ENCODE data around the gene PTN.

PTN gene, protein sequence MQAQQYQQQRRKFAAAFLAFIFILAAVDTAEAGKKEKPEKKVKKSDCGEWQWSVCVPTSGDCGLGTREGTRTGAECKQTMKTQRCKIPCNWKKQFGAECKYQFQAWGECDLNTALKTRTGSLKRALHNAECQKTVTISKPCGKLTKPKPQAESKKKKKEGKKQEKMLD

DNA sequence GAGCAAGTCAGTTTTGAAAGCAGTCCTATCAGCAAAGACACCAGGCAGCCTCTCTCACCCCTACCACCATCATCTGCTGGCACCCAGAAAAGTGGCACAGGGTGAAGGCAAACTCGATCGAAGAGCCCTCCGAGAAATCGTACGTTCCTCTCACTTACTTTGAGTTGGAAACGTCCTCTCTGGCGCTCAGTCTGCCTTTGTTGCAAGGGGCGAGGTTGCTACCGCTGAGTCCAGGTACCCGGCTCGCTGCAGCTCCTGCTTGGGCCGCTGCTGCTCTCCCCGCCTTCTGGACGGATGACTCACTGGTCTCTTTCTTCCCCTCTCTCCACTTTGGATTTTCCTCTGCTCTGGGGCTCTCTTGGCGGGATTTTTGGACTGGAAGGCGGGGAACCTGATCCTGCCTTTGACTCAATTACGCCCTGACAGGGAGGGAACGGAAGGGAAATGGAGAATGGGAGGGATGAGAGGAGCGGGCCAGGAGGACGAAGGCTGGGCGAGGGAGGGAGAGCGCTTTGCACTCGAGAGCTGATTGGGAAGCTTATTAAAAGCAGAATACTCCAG is at the start of gene PTN:
Gene PTN, minus strand, starts transcription at position 453 of the 561 bp plus-strand sequence. CDS start 88,760 bp downstream, outside the sequence.
- DNase-seq (ENCODE audit: low read depth in 4 of 4, low spot score in 1 of 4): no peak

DNA sequence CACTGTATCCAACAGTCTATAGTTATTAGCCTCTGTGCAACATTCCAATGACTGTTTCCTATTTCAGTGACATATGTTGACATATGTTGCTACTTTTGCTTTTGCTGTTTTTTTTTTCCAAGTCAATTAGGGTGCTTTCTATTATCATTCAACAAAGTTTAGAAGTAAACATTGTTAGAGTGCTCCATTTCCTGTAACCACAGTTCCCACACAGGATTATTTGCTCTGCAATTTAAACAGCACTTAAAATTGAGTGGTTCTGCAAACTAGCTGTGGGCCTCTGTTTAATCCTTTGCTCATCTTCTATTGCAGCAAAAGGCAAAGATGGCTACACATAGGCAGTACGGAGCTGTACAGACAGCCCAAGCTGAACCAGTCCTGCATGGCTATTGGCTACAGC is 46.5 kb upstream of the PTN start:
- no peak for DNase-seq (ENCODE audit: low read depth in 4 of 4, low spot score in 1 of 4)

DNA sequence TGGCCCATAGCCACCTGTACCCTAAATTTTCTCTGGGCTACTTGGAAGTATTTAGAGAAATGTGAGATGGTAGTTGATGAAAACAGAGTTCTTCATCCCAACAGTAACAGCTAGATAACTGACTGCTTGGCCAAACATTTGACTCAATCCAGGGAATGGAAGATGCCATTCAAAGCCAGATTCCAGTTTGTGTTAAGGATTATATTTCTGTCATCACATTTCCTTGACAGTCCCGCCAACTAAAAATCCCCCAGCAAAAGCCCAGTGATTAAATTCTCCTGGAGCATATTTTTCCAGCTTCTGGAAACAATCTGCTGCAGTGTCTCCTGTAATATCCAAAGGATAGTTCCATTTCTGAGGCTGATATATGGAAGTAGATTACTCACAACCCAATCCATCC is 45.4 kb upstream of the PTN start:
- DNase-seq (ENCODE audit: low read depth in 4 of 4, low spot score in 1 of 4): no peak

DNA sequence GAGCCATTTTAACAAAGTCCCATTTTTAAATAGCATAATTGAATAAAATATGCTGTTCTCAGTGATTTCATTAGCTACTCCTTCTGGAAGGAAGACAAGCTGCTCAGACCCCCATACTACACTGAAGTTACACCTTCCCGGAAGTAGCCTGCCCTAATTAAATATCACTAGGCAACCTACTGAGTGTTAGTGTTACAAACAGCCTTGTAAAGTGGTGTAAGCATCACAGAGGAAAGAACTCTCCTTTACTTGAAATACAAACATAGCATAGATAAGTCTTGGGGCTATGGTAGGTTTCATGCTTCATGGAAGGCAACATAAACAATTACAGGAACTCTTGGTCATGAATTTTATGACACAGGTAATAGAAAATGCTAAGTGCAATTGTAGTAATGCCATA is 43.4 kb upstream of the PTN start:
- no peak for DNase-seq (ENCODE audit: low read depth in 4 of 4, low spot score in 1 of 4)

DNA sequence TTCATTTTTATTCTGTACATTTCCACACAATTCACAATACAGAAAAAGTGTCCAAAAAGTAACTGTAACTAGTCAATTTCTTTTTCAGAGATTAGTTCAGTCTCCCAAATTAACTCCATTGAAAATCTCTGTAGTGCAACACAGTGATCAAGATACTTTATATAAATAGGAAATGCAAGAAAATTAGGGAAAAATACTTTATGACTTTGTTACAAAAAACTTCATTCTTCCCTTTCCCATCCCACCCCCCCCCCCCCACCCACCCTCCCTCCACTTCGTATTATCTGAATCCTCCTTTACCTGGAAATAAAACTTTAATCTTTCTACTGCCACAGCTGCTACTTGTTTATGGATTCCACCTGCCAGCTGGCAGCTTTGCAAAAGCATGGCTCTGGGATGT is 37.5 kb upstream of the PTN start:
- no peak for DNase-seq (ENCODE audit: low read depth in 4 of 4, low spot score in 1 of 4)

DNA sequence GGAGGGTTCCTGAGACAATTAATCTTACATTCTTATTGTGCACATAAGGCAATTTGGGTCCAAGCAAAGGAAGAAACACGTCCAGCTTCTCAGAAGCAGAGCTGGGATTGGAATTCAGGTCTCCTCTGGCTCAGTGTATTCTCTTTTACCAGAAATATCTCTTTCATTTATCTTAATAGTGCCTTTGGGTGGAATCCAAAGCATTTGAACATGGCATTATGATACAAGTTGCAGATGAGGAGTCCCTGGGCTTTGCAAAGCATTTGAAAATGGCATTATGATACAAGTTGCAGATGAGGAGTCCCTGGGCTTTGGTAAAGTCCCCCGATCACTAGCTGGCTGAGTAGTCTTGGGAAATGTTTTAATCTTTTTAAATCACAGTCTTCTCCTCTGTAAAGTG is 30.0 kb upstream of the PTN start:
- DNase-seq (ENCODE audit: low read depth in 4 of 4, low spot score in 1 of 4): no peak

DNA sequence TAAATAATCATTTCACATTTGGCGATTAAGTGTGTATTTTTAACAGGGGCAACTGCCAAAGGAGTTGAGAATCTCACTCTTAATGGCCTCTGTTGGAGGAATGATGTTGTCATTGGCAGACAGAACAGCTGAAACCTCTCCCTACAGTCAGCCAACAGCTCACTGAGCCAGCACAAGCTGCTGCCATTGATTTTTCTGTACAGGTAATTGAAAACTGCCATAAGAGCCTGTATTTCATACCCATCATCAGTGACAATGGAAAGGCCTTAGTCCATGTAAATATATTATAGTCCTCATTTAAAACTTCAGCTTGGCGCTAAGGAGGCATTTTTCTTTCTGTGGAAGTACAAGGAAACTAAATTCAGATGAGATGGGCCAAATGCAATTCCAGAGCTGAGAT is 28.1 kb upstream of the PTN start:
- no peak for DNase-seq (ENCODE audit: low read depth in 4 of 4, low spot score in 1 of 4)

DNA sequence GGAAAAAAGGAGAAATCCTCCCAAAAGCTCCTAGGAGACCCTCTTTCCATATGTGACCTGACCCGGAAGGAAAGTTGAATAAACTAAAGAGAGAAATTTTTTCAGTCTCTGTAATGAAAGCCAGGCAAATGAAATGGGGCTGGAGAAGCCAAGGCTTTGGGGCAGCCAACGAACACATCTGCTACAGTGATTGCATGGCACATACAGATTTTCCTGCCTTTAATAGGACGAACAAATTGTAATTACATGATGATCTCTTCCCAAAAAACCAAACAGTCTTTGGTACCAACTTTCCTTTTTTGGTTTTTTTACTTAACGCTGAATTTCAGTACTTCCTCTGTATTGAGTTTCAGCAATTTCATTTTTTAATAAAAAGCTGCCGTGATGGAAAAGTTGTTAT is 23.5 kb upstream of the PTN start:
- no peak for DNase-seq (ENCODE audit: low read depth in 4 of 4, low spot score in 1 of 4)

DNA sequence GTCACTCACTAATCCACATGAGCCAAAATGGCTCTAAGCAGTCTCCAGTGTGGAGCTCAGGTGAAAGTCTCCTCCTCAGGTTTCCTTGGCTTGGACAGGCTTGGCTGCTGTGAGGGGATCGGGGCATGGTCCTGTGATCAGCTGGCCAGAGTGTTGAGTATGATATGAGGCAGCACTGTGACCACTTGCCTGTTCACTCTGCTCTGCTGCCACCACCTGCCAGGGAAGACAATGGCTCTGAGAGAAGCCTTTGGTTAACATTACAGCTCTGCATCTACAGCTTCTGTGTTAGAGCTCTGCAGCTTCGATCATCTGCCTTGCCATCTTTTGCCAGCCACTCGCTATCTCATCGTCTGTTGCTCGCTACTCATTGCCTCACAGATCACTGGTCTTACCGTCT is 20.1 kb upstream of the PTN start:
- DNase-seq (ENCODE audit: low read depth in 4 of 4, low spot score in 1 of 4): no peak

DNA sequence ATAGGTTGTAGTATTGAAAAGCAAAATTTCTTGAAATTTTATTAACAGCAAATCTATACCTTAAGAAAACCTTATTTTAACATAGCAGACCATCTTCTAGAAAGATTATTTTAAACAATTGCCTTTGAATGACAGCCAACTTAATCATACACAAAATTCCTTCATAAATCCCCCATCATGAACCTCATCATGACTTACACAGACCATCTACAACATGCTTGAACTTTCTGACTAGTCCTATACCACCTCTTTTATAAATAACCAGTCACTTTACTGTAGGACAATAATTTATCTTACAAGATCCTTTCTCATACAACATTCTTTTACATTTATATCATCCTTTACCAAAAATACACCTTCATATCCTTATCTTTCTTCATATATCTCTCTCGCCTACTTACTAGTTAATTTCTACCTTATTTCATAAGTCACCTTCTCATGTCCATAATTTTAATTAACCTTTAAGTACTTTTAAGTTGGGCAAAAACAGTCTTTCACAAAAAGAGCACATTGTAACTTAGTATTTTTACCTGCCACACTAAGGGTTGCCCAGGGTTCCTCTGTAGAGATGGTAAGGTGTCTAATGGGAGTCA is 16.6 kb upstream of the PTN start:
- no peak for DNase-seq (ENCODE audit: low read depth in 4 of 4, low spot score in 1 of 4)

DNA sequence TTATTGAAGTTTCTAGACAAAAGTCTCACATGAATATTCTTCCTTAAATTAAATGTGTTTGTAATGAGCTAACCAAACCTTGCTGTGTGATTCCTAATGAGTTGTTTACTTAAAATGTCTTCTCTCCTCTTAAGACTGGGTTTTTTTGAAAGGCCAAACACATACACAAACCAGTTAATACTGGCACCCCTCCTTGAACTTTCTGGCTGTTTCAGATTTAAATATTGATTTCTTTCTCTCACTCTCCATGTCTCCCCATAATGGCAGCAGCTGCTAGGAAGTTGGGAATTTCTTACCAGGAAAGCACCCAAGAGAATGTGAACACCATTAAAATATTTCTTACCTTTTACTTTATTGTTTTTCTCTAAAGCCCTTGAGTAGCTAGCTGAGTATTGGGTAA is 11.4 kb upstream of the PTN start:
- DNase-seq (ENCODE audit: low read depth in 4 of 4, low spot score in 1 of 4): no peak

DNA sequence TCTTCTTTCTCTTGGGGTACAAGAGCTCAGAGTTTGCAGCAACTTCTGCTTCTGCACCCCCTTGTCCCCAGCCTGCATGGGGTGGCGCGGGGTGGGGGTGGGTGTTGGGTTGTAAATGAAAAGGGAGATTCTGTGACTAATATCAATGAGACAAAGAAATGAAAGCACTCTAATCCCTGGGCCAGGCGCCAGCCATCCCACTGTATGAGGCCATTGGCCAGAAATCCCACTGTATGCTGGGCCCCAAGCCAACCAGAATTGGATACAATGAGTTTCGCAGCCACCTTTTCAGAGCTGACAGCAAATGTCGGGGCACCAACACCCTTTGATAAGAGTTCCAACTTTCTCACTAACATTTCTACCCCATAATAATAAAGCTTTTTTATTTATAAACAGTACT is 10.9 kb upstream of the PTN start:
- DNase-seq (ENCODE audit: low read depth in 4 of 4, low spot score in 1 of 4): no peak

DNA sequence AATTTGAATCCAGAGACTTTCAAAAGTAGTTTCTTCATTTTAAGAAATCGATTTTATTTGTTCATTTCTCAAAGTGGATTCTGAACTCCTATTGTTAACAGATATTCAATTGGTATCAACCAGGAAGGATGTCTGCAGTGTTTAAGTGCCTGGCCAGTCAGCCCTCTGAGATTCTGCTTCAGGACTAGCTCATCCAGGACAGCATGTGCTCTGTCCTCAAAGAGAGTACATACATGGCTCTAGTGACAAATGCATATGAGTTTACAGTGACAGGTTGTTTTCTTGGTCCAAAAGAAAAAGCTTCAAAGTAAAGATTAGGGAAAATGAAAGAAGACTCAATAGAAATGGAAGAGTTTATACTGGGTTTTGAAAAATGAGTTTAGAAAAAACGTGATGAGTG is 8.4 kb upstream of the PTN start:
- no peak for DNase-seq (ENCODE audit: low read depth in 4 of 4, low spot score in 1 of 4)

DNA sequence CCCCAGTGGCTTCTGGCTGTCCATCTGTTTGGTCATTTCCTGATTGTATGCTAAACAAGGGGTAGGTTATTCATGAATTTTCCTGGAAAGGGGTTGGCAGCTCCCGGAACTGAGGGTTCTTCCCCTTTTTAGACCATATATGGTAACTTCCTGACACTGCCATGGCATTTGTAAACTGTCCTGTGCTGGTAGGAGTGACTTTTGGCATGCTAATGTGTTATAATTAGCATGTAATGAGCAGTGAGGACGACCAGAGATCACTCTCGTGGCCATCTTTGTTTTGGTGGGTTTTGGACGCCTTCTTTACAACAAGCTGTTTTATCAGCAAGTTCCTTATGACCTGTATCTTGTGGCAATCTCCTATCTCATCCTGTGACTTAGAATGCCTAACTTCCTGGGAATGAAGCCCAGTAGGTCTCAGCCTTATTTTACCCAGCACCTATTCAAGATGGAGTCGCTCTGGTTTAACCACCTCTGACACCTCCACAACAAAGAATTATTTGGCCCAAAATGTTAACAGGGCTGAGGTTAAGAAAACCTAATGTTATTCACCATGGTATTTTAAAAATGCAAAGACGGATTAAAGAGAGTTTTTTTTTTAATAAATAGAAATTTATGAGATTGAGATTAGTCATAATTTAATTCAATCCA is 2.4 kb upstream of the PTN start:
- no peak for DNase-seq (ENCODE audit: low read depth in 4 of 4, low spot score in 1 of 4)

DNA sequence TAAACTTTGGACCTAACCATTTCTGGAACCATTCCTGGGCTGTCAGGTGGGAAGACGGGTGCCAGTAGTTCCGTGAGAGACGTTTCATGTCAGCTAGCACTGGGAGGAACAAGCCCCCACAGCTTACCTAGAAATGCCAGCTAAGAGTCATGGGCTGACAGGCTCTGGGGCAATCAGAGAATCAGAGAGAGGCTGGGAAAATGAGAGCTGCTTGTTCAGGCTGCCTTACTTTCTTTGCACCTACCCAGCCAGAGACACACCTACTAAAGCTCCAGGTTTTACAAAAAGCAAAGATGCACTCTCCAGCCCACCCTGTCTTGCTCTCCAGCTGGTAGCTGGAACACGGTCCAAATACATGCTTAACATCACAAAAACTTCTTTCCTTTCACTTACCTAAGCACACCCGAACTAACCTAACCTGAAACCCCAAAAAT is 688 bp downstream of the PTN start:
- DNase-seq (ENCODE audit: low read depth in 4 of 4, low spot score in 1 of 4): no peak

DNA sequence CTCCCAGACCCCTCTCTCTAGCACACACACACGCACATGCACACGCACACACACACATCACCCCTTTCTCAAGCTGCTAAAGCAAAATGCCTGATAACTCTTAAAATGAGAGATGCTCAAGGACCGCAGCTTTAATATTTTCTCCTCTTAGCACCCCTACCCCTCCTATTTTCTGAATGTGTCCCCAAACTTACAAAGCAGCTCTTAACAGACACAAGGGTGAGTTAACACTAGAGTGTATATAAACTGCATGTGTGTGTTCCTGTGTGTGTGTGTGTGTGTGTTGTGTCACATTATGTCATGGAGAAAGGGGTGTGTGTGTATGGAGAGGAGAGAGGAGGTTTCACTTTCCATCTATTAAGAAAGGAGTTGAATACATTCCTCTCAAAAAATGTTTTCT is 1.3 kb downstream of the PTN start:
- DNase-seq (ENCODE audit: low read depth in 4 of 4, low spot score in 1 of 4): no peak

DNA sequence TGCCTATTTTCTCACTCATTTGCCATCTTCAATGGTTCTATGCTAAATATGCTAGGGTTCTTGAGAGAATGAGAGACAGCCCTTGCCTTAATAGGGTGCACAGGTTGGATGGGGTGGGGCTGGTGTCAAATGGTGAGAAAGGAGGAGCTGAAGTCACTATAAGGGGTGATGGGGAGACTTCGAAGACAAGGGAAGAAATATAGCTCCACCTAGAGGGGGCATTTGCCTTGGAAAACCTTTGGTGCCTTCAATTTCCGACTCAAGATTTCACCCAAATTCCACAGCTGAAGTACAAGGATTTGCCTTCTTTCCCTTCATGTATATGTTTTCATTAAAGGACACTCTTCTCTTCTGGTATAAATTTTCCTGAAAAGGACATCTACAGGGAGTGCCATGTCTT is 5.6 kb downstream of the PTN start:
- DNase-seq (ENCODE audit: low read depth in 4 of 4, low spot score in 1 of 4): no peak

DNA sequence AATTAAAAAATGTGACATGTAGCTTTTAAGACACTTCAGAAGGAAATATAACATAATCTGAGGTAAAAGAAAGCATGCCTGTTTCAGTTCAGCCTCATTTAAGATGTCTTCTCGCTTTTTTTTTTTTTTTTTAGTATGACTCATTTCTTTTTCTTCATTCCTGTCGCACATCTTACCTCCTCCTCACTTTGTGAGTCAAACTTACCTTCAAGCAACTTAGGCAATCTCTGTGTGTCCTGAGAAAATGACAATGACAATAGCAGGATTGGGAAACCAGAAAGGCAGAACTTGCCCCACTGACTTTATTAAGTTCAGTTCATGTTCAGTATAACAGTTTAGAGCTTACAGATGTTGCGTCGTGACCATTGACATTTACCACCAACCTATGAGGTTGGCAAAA is 7.7 kb downstream of the PTN start:
- DNase-seq (ENCODE audit: low read depth in 4 of 4, low spot score in 1 of 4): no peak

DNA sequence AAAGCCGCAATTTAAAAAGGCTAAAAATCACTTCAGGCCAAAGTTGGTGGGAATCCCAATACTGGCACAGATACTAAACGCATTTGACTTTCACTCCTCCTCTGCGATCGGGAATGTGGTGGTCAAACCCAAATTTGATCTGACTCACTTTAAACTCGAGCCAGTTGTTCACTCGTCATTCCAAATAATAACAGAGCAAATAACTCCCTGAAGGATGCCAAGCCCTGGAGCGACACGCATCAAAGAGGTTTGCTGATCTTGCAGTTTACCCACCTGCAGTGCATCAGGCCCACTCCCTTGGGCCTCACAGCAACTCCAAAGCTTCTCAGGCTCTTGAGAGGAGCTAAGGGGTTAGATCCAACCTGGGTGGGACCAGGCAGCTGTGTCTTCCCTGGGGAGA is 12.2 kb downstream of the PTN start:
- no peak for DNase-seq (ENCODE audit: low read depth in 4 of 4, low spot score in 1 of 4)

DNA sequence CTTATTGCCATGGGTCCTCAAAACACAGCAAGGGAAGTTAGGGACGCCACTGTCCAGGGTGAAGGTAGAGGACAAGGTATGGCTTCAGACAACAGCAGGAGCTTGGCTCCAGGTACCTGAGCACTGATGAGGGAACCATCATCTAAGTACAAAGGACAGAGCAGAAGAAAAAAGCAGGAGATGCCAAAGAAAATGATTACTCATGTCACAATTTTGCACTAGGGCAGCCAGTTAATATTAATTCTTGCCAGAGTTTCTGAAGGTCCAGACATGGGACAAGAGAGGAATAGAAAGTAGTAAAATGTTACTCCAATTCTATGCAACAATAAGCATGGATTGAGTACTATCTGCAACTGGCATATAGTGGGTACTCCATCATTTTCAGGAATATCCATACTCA is 14.1 kb downstream of the PTN start:
- DNase-seq (ENCODE audit: low read depth in 4 of 4, low spot score in 1 of 4): no peak

DNA sequence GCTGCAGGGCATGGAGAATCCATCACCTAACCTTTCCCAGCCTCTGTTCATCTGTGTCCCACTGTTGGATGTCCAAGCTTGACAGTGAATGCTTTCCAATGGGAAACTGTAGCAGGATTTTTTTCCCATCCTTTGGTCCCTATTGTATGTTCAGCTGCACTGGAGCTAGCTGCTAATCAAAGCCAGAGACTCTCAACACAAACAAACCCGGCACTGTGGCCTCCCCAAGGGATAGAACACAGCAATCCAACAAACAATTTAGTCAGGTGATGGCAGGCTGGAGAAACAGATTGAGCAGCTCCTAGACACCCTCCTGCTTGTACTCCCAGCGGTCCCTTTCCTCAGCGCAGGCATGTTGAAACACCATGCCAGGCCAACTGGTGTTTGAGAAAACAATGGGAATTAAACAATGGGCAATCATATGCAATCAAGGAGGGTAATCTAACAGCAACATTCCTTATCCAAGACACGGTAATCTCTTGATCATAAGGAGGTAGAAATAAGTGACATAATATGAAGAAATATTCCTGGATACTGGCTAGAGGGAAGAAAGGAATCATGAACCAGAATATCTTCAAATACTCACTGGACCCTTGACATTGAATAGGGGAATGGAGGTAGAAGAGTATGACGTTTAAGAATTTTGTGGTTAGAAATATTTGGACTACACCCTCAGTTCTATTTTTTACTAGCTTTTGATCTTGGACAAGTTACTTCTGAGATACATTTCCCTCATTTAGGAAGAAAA is 15.0 kb downstream of the PTN start:
- no peak for DNase-seq (ENCODE audit: low read depth in 4 of 4, low spot score in 1 of 4)

DNA sequence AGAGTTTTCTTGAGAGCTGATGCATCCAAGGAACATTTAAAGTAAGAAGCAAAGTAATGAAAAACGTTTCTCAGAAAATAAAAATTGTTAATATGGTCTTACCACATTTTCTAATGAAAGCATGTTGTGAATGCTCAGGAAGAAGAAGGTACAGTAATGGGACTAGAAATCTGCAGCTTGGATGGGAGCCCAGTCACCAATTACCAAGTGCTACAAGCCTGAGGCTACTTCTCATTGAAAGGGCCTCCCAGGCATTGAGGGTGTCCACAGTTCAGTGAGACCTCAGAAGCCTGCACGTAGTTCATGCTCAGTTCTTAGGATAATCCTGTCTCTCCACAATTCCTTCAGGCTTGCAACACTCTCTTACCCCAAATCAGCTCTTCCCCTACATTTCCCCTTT is 17.6 kb downstream of the PTN start:
- no peak for DNase-seq (ENCODE audit: low read depth in 4 of 4, low spot score in 1 of 4)
